Measurements from ENCODE around the gene MKS1. TPM values are rescaled to one million over a fixed set of nuclear protein-coding genes. Genes with fewer than 3 reads are reported as not detected.

The MKS1 gene
- total RNA-seq, 1 donor from 2014 or later = 13.8 TPM

DNA sequence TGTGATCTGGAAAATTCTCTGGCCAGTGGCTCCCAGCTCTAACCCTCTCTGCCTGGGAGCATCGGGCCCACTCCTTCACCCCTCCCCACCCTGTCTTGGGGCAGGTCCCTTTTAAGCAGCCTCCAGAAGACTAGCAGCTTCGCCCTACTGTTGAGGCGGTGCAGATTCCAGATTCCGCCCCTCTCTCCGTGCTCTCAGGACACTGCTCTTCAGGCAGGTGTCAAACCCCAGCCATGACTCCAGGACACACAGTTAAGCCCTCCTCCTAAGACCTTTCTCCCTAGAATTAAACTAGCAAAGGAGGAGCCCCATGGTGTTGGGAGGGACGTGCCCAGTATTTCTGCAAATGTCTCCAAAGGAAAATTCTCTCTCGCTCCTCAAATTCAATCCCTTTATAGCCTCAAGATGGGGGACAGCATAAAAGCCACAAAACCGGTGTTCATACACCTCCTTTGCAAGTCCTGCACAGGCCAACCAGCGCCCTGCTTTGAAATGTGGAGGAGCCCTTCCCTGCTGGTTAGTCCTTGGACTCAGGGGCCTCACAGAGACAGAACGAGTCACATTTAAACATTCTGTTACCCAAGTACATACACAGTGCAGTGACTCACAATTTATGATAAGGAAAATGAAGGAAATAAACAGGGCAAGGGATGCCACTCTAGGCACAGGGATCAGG, 26.5 kb upstream of the MKS1 start:
- DNase-seq (ENCODE audit: extremely low read depth, low read depth, low spot score) = no peak

DNA sequence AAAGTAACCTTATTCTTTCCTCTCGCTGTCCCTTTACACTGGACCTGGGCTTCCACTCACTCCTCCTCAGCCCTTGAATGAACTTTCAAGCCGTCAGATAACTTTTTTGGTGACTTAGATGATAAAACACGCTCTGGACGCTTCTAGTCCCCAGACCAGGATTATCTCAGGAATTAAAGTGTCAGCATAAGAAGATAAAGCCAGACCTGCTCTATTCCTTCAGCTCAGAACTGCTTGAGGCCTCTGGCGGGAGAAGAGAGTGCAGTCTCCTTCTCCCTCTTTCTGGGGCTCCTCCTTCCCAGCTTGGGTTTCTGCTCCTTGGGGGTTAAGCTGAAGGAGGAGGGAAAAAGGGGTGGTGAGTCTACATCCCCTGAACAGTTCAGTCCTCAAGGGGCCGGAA, 25.9 kb upstream of the MKS1 start:
- DNase-seq (ENCODE audit: extremely low read depth, low read depth, low spot score) = no peak

DNA sequence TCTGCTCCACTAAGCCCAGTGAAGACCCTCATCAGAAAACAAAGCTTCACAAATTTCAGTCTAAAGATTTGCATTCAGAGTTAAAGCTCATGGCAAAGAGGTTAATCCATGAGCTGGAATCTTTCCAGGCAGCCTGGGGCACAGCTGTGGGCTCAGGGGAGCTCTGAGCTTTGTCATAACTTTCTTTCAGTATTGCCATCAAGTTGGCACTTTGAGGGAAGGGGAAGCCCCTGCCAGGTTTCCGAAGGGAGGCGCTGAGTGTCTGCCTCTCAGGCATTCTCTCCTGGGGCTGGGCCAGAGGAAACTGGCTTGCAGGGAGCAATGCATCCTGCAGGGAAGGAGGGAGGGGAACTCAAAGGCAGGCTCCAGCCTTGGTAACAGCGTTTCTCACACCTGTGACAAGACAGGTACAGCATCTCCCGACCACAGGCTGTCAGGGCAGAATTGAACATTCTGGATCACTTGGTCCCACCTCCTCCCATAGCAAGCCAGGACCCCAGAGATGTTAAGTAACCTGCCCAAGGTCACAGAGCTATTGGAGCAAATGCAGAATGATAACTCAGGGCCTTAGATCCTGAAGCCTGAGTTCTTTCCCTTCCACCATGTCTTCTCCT, 23.2 kb upstream of the MKS1 start:
- DNase-seq (ENCODE audit: extremely low read depth, low read depth, low spot score) = no peak

DNA sequence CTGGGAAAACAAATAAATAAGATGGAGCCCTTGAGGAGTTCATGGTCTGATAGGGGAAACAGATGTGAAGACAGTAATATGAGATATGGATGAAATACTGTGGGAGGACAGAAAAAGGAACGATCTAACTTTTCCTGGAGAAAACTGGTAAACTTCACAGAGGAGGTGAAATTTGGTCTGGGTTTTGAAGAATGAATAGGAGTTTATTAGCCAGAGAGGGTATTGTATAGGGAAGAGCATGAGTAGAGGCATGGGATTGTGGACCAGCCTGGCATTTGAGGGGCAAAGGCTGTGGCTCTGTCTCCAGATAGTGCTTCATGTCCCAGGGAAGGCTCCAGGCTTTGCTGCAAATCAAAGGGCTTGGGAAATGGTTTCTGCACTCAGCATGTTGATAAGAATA, 20.9 kb upstream of the MKS1 start:
- no peak for DNase-seq (ENCODE audit: extremely low read depth, low read depth, low spot score)

DNA sequence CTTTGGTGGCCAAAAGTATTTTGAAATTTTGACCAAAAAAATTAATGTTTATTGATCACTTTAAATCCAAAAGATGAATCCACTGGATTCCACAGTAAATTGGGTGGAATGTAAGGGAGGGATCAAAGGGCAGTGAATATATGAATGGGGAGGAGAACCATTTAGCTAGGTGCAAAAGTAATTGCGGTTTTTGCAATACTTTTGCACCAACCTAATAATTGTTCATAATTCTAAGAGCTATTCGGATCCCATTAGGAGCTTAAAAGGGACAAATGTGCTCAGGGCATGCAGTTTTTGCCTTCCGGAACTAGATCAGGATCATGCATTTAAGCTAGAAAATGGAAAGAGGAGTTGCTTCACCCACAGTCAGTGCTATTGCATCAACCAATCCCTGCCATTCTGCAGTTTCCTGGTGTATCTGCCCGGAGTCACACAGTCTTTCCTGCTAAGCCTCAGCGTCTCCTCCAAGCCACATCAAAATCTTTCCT, 19.1 kb upstream of the MKS1 start, which contains the start of gene LPO:
TSS of gene LPO (plus strand) at position 438 of the 488 bp plus-strand sequence. CDS start 4,396 bp downstream, outside the sequence.
- no peak for DNase-seq (ENCODE audit: extremely low read depth, low read depth, low spot score)

DNA sequence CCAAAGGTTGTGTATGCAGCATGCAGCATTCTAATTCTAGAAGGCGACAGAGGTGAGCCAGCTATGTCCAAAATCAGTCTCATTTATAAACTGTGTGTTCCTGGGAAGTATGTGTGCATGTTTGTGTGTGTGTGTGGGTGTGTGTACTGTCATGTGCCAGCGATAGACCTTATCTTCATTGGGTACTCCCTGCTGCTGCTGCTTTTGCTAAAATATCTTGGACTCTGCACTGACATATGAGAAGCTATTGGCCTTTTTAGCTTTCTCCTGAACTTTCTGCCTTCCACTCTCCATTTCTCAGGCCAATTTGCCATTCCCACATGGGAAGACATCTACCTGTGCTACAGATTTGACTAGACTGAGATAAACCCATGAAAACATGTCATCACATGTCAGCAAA, 17.3 kb upstream of the MKS1 start:
- no peak for DNase-seq (ENCODE audit: extremely low read depth, low read depth, low spot score)

DNA sequence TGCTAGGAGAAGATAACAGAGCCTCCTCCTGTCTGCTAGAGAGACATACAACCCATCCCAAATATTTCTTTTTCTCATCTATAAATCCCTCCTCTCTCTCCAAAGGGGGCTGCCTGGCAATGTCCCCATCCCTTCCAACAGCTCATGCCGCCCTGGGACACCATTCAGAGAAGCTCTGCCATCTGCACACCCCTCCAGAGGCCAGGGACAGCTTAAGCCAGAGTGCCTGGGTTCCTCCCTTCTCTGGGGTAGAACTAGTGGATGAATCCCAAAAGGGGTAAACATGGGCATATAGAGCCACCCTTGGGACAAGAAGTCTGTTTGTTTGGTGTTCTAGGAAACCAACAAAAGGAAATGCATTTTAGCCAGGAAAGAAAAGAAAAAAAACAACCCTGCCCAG, 16.8 kb upstream of the MKS1 start:
- no peak for DNase-seq (ENCODE audit: extremely low read depth, low read depth, low spot score)

DNA sequence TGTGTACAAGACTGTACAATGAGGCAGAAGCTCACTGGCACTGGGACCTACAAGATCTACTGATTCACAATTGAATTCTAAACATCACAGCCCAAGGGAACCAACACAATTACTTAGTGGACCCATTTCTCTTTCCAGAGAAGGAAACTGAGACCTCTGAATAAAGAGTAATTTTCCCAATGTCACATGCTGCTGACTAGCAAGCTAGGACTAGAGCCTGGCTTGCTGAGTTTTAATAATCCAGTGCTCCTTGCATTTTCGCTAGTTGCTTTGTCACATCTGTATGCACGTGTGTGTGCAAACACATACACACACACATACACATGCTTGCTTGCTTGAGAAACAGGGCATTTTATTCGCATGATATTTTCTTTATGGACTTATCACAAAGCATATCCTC, 15.5 kb upstream of the MKS1 start:
- no peak for DNase-seq (ENCODE audit: extremely low read depth, low read depth, low spot score)

DNA sequence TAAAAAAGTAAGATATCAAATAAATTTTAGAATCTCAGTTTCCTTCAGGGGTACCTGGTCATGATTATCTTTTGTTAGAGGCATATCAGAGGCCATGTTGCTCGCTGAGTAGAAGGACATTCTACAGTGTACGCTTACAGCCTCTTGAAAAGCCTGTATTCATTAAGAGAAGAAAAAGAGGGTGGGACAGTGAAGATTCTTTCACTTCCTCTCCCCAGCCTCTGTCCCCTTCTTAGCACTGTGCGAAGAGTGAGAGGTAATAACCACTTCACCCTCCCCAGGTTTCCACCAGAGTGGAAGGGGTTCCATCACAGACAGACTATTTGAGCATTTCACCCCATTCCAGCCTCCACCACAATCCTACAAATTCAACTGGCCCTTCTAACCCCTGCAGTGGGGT, 14.5 kb upstream of the MKS1 start:
- no peak for DNase-seq (ENCODE audit: extremely low read depth, low read depth, low spot score)

DNA sequence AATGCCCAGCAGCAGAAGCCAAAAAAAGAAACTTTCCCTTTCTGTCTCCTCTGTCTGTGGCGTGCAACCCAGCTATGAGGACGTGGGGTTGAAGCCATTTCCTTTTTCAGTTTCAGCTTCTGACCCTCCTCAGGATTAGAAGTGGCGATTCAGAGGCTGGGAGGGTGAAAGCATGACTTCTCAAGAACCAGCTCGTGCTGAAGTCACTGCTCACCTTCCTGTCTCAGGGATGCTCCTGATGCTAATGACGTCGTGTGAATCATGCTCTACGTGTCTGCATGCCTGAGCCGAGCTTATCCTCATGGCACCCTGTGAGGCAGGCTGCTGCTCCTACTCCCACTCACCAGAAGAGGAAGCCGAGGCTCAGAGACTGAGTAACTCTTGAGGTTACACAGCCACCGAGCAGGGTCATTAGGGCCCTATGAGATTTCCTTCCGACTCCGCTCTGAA, 13.7 kb upstream of the MKS1 start:
- DNase-seq (ENCODE audit: extremely low read depth, low read depth, low spot score) = no peak

DNA sequence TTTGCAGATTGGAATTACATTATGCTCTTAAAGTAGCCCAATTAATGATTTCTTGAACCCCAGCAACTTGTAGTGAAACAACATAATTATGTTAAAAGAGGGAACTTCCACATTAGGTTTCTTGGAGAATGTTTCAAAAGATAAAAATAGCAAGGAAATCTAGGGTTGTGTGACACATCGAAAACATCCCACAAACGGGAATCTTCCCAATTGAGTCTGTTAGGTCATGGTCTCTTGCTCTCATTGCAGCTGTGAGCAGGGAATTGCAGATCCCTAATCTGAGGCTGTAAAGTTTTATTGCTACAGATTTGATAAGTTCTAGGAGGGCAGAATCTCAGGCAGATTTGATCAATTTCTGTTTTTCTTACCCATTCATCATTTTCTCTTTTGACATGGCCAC, 12.6 kb upstream of the MKS1 start:
- no peak for DNase-seq (ENCODE audit: extremely low read depth, low read depth, low spot score)

DNA sequence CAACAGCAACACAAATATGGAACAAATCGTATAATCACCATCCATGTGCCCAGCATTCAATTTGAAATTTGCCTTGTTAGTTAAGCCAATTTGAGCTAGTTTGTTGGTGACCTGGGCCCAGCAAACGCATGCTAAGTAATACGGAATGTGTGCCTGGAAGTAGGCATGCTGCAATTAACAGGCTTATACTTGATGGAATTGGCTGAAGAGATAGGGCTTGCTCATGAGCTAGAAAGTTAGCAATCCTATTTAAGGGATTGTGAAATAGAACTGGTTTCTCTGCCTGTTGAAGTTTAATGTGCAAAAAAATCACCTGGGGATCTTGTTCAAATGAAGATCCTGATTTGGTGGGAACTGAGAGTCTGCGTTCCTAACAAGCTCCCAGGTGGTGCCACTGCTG, 10.8 kb upstream of the MKS1 start:
- DNase-seq (ENCODE audit: extremely low read depth, low read depth, low spot score) = no peak

DNA sequence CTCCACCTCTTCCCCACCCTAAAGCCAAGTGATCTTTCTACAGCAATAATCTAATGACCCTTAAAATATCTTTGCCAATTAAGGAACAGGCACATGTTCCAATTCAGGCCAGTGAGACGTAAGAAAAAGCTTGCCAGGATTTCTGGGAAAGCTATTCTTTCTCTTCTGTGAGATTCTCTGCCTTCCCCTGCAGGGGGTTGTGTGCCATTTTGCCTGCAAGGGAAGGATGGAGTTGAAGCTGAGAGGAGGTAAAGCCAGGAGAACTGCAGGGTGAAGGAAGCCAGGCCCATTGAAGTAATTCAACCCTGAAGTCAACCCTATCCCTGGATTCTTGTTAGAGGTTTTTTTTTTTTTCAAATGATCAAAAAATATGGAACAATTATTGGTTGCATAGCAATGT, 10.3 kb upstream of the MKS1 start:
- no peak for DNase-seq (ENCODE audit: extremely low read depth, low read depth, low spot score)

DNA sequence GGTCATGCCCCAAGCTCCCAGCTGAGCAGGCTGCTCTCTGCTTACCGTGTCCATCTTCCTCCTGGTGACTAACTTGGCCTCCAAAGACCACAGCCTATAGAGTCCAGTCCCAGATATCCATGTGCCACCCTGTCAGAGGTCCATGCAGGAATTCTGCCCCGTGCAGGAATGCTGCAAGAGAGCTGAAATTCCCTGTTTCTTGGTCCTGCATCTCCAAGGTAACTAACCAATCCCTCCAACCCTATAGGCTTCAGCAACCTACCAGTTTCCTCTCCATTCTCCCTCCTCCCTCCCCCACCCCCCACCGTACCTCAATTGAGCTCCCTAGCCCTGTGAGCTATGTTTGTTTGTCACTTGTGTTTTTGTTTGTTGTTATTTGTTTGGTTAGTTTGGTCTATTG, 9.6 kb upstream of the MKS1 start:
- DNase-seq (ENCODE audit: extremely low read depth, low read depth, low spot score) = no peak

DNA sequence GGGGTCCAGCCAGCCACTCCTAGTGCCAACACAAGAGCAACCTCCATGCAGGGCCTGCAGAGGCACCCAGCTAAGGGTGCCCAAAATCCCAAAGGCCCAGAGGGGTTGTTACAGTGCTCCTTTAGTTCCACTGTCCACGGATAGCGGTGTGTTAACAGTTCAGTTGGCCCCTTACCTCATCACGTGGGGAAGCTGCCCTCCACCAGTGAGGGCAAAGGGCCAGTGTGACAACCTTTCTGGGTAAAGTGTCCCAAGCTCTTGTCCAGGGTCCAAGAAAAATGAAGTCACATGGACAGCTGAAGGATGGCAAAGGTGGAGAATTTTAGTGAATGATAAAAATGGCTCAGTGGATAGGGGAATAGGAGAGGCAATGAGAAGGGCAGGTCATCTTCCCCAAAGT, 8.7 kb upstream of the MKS1 start:
- DNase-seq (ENCODE audit: extremely low read depth, low read depth, low spot score) = no peak

DNA sequence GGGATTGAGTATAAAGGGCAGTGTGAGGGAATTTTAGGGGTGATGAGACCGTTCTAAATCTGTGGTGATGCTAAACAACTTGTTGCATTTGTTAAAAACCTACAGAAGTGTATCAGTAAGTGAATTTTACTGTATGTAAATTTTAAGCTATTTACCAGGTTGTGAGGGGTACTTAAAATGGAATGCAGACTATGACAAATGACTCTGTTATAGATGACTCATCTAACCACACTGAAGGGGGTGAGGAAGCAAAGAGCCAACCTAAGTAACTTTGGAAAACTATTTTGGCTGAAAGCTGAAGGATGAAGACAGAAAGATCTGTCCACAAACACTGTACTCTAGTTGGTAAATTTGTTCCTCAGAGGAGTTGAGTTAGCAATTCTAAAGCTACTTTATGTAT, 5.3 kb upstream of the MKS1 start:
- no peak for DNase-seq (ENCODE audit: extremely low read depth, low read depth, low spot score)

DNA sequence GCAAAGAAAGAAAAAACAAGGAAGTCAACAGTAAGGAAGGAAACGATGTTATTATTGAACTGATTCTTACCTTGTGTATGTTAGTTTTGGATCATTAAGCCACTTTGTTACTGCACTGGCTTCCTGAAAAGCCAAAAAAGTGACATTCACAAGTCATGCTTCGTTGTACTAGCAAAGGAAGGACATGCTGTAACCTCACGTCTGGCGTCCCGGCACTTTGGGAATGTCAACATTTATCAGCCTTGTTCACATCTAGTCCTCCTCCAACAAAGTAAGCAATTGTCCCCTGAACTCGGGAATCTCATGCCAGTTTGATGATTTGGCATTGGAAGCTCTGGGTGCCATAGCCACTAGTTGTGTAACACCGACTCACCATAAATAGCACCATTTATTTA, 731 bp upstream of the MKS1 start:
- no peak for DNase-seq (ENCODE audit: extremely low read depth, low read depth, low spot score)

DNA sequence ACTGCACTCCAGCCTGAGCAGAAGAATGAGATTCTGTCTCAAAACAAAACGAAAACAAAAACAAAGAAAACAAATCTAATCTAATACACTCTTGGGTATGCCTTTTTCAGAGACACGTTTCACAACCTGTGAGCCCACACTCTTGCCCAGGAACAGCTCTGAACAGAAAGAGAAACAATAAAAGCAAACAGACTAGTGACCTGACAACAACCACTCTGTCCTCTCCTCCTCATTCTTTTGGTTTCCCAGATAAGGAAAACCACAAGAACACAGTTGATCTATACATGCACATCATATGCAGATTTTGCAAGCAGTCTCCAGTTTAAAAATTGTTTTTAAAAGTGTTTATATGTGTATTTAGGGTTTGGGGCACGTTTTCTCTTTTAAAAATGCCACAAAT, 1.3 kb downstream of the MKS1 start:
- DNase-seq (ENCODE audit: extremely low read depth, low read depth, low spot score) = no peak

DNA sequence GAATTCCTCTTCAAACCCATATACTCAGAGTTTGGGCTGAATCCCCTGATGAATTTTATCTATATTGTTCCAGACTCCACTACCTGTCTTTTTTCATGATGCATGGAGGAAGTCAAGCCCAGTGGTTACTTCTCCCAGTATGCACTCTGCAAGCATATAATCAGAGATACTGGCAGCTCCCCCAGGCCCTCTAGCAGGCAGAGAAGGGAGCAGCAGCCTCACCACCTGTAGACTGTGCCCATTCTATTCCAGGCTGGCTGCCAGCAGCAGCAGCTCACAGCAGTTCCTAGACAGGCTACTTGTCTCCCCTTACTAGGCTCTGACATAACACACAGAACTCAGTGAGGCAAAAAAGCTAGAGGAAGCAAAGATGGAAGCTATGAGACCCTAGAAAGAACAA, 3.4 kb downstream of the MKS1 start:
- DNase-seq (ENCODE audit: extremely low read depth, low read depth, low spot score) = no peak

DNA sequence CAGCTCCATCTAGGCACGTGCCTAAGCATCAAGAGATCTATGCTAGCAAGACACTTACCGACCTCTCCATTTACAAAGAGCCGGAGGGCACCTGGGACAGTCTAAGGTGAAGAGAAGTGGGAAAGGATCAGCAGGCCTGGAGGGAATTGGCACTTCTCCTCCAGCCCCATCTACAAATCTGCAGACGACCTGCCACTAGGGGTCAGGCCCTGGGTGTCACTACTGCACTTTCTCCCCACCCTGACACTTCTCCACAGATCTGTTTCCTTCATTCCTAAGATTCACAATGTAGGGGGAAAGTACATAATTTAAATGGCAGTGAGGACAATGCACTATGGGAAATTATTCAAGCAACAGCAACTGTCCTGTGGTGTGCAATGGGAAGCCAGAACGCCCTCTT, 8.1 kb downstream of the MKS1 start:
- no peak for DNase-seq (ENCODE audit: extremely low read depth, low read depth, low spot score)

DNA sequence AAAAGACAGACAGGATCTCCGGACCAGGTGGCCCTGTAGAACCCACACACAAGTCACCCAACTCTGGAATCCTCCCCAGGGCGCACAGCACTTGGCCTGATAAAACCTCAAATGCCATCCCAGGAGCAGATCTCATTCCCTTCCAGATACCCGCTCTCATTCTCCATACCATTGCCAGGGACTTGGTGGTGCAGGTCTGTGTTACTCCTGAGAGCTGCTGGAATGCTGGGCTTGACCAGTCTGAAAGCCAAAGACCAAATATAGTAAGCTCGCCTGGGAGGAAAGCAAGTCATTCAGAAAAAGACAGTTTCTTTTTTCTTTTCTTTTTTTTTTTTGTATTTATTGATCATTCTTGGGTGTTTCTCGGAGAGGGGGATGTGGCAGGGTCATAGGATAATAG, 10.7 kb downstream of the MKS1 start:
- no peak for DNase-seq (ENCODE audit: extremely low read depth, low read depth, low spot score)

DNA sequence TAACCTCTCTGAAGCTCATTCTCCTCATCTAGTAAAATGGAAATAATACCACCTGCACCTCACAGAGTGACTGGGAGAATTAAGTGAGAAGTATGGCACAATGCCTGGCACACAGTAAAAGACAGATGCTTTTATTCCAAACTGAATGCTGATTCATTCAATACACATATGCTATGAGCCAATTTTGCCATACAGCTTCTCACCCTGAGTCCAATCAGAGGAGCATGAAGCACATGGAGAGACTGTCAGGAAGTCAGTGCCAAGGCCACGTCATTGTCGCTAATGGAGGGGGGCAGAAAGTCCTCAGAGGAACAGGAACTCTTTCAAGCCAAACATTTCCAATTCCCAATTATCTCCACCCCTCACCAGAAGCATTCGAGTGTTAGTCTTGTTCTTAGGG, 11.6 kb downstream of the MKS1 start:
- DNase-seq (ENCODE audit: extremely low read depth, low read depth, low spot score) = no peak

DNA sequence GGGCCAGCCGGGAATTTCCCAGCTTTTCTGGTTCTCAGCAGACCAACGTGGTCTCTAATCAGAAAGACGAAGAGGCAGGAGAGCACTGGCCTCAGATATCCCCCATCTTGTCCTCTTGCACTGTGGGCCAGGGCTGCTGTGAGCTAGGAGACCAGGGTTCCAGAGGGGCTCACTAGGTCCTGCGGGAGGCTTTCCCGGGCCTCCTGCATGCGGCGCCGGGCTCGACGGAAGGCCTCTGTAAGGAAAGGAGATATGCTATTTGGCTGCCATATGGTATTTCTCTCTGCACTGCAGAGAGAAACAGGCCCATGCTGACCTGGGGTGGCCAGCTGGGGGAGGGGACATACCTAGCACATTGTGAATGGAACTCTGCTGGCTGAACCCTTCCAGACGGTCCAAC, 13.1 kb downstream of the MKS1 start:
- DNase-seq (ENCODE audit: extremely low read depth, low read depth, low spot score) = no peak

All from glomerular endothelial cell (primary cell).